Measurements from ENCODE around the gene PARP3.

The PARP3 gene

GRCh38 chr3:51995346-51996163 is 53.4 kb downstream of the PARP3 start, which contains the start of gene RPL29:
TSS of gene RPL29 (minus strand) at chr3:51995895. CDS start at chr3:51995461, 434 bp downstream.
- TF ChIP-seq CTCF (IDR thresholded peaks at IDR 0.05) = no peak

DNA sequence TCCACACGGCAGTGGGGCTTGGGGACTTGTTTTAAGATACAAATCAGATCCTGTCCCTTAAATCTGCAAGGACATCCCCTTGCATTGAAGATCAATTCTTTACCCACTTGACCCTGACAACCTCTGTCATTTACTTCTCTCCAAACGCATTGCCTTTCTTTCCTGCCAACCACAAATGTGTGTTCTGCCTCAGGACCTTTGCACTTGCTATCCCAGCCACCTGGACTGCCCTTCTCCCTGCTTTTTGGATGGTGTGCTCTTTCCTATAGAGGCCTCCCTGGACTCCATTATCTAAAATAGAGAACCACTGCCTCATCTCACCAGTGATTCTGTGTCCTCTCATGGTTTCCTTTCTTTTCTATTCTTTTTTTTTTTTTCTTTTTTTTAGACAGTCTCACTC is 55.0 kb downstream of the PARP3 start:
- TF ChIP-seq CTCF (IDR thresholded peaks at IDR 0.05) = no peak

GRCh38 chr3:51997935-51998596 is 55.9 kb downstream of the PARP3 start:
- TF ChIP-seq CTCF (IDR thresholded peaks at IDR 0.05) = no peak

Data from LNCAP (cell line).